HFFc6 (cell line): Measurements from ENCODE around the gene KIF25. TPM values are rescaled to one million over a fixed set of nuclear protein-coding genes. Genes with fewer than 3 reads are reported as not detected.

Source experiments
- DNase-seq: peaks from one replicate; pipeline ENCODE4 v3.0.0-alpha.2; 2018
- H3K27ac Mint-ChIP-seq: 2 replicates; pipeline ENCODE4 v1.8.0; 2020; ENCODE audit warnings: mild to moderate bottlenecking, mixed read lengths
- H3K27me3 Mint-ChIP-seq: 2 replicates; pipeline ENCODE4 v1.8.0; 2021; ENCODE audit warnings: mild to moderate bottlenecking, moderate library complexity, mixed read lengths; ENCODE audit not compliant: insufficient read depth
- H3K36me3 Mint-ChIP-seq: 2 replicates; pipeline ENCODE4 v1.8.0; 2021; ENCODE audit warnings: low read depth, mixed read lengths
- H3K4me1 Mint-ChIP-seq: 2 replicates; pipeline ENCODE4 v1.8.0; 2020; ENCODE audit warnings: low read depth, mixed read lengths
- H3K4me3 Mint-ChIP-seq: 2 replicates; pipeline ENCODE4 v1.8.0; 2020; ENCODE audit warnings: mild to moderate bottlenecking, moderate library complexity, mixed read lengths
- H3K9me3 Mint-ChIP-seq: 2 replicates; pipeline ENCODE4 v1.8.0; 2020; ENCODE audit warnings: mild to moderate bottlenecking, mixed read lengths
- total RNA-seq, 6 experiments: library from RNA; stranded (reverse); fragmentation: NEBNext Ultra II Directional; extraction: Animal tissue kit (Norgen Biotek cat#: 25700); gene quantifications; 2 replicates in 1 of 6; 3 replicates in 5 of 6; pipeline ENCODE4 v1.2.3, GENCODE V29; 2021
- TF ChIP-seq, protein P1 (sequence below): fragments of 200-600 bp; sonication (generic); IDR thresholded peaks from 2 replicates; pipeline ENCODE4 v1.5.0; 2021; ENCODE audit warnings: antibody characterized with exemption, mild to moderate bottlenecking

The KIF25 gene
- total RNA-seq, 6 experiments from 2014 or later, result not detected

DNA sequence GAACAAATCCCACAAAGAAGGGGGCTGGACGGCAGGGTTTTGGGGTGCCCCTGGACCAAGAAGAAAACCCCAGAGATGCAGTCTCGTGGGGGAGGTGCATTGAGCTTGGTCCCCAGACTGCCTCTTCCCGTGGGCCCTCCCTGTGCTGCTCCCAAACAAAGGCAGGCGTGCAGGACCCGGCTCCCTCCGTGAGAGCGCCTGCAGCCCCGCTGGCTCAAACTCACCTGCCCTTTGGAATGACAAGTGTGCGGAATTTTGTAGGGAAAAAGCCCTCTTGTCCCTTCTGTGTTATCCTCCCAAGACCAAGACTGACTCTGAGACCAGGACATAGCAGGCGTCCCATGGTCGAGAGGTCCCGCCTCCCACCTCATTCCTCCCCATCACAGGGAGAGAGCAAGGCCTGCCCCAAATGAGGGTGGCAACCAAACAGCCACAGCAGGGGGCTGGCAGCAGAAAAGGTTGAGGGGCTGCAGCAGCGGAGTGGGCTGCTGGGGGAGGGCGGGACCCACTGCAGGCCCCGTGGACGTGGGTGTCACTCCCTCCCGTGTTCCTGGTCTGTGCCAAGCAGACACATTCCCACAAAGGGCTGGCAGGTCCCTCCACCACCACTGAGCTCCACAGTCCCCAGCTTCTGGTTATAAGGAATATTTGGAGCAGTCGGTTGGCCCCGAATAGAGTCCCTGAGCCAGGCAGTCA is 87.1 kb downstream of the KIF25 start:
- H3K36me3 Mint-ChIP-seq, result no peaks in the 10 kb centered on the region
- no peak for DNase-seq
- H3K9me3 Mint-ChIP-seq, result no peaks in the 10 kb centered on the region; the same call in 1 of the 2 replicates
- peaks cover 13% of the 10 kb centered on the region for H3K27me3 Mint-ChIP-seq
- TF ChIP-seq, protein P1, sequence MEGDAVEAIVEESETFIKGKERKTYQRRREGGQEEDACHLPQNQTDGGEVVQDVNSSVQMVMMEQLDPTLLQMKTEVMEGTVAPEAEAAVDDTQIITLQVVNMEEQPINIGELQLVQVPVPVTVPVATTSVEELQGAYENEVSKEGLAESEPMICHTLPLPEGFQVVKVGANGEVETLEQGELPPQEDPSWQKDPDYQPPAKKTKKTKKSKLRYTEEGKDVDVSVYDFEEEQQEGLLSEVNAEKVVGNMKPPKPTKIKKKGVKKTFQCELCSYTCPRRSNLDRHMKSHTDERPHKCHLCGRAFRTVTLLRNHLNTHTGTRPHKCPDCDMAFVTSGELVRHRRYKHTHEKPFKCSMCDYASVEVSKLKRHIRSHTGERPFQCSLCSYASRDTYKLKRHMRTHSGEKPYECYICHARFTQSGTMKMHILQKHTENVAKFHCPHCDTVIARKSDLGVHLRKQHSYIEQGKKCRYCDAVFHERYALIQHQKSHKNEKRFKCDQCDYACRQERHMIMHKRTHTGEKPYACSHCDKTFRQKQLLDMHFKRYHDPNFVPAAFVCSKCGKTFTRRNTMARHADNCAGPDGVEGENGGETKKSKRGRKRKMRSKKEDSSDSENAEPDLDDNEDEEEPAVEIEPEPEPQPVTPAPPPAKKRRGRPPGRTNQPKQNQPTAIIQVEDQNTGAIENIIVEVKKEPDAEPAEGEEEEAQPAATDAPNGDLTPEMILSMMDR, result no peak
- no peak overlapping the region for H3K27ac Mint-ChIP-seq
- no peak overlapping the region for H3K4me3 Mint-ChIP-seq
- no peaks in the 10 kb centered on the region for H3K4me1 Mint-ChIP-seq

DNA sequence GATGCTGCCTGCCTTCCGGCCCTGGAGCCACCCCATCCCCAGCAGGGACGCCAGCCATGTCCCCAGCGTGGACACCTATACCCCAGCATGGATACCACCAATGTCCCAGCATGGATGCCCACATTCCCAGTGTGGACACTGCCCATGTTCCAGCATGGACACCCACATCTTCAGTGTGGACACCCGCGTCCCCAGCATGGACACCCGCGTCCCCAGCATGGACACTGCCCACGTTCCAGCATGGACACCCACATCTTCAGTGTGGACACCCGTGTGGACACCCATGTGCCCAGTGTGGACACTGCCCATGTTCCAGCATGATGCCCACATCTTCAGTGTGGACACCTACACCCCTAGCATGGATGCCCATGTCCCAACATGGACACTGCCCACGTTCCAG is 88.6 kb downstream of the KIF25 start:
- no peak overlapping the region for H3K4me3 Mint-ChIP-seq
- H3K27me3 Mint-ChIP-seq, result peaks cover 19% of the 10 kb centered on the region
- TF ChIP-seq, protein P1, result no peak
- H3K36me3 Mint-ChIP-seq, result no peaks in the 10 kb centered on the region
- no peaks in the 10 kb centered on the region for H3K4me1 Mint-ChIP-seq
- H3K9me3 Mint-ChIP-seq, result peaks cover 9% of the 10 kb centered on the region; the same call in 1 of the 2 replicates
- no peak for DNase-seq
- H3K27ac Mint-ChIP-seq, result no peak overlapping the region

DNA sequence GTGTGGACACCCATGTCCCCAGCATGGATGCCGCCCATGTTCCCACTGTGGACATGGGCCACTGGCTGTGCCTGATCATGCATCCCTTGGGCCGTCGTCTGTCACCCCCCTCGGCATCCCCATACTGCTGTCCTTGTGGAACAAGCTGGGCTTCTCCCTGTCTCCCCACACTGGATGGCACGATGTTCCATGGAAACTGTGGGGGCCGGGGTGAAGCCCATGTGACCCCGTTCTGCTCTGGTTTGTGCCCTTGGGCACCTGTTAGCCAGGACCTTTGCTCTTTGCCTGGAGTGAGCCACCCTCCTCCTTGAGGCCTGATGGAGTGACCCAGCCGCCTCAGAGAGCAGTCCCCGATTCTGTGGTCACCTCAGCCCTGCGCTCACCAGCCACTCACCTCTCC is 89.1 kb downstream of the KIF25 start:
- Mint-ChIP-seq H3K4me3 (no peak overlapping the region), H3K27me3 (peaks cover 19% of the 10 kb centered on the region), H3K36me3 (no peaks in the 10 kb centered on the region), H3K27ac (no peak overlapping the region), H3K9me3 (peaks cover 9% of the 10 kb centered on the region; the same call in 1 of the 2 replicates), H3K4me1 (no peaks in the 10 kb centered on the region)
- TF ChIP-seq, protein P1, result no peak
- DNase-seq, result no peak

DNA sequence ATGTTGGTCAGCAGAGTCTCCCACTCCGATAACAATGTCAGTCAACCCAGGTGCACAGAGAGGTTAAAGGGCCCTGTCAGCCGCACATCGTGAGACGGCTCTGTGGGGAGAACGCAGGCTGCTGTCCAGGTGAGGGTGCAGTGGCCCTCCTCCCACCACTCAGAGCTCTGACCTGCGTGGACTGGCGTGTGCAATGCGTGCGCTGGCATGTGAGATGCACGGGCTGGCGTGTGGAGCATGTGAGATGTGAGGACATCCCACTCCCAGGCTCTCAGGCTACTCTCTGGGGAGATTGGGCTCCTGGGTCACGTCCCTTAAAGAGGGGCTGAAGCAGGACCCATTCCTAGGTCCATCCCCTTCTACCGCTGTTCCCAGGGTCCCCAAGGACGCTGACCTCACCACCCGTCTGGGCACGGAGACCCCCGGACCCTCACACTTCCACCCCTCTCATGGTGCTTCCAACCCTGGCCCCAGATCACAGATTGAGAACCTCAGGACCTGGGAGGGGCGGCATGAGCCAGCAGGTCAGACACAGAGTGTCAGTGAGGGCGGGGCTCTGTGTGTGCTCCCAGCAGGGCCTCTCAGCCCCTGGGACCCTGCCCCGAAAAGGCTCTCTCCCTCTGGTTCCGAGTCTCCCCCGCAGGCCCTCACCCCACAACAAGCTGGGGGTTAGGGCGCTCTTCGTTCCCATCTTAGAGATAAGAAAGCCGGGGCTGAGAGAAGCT is 90.1 kb downstream of the KIF25 start:
- H3K27me3 Mint-ChIP-seq, result peaks cover 24% of the 10 kb centered on the region
- TF ChIP-seq, protein P1, result no peak
- no peak overlapping the region for H3K27ac Mint-ChIP-seq
- H3K36me3 Mint-ChIP-seq, result no peaks in the 10 kb centered on the region
- H3K4me1 Mint-ChIP-seq, result no peaks in the 10 kb centered on the region
- peaks cover 13% of the 10 kb centered on the region; the same call in 1 of the 2 replicates for H3K9me3 Mint-ChIP-seq
- no peak for DNase-seq
- H3K4me3 Mint-ChIP-seq, result no peak overlapping the region

DNA sequence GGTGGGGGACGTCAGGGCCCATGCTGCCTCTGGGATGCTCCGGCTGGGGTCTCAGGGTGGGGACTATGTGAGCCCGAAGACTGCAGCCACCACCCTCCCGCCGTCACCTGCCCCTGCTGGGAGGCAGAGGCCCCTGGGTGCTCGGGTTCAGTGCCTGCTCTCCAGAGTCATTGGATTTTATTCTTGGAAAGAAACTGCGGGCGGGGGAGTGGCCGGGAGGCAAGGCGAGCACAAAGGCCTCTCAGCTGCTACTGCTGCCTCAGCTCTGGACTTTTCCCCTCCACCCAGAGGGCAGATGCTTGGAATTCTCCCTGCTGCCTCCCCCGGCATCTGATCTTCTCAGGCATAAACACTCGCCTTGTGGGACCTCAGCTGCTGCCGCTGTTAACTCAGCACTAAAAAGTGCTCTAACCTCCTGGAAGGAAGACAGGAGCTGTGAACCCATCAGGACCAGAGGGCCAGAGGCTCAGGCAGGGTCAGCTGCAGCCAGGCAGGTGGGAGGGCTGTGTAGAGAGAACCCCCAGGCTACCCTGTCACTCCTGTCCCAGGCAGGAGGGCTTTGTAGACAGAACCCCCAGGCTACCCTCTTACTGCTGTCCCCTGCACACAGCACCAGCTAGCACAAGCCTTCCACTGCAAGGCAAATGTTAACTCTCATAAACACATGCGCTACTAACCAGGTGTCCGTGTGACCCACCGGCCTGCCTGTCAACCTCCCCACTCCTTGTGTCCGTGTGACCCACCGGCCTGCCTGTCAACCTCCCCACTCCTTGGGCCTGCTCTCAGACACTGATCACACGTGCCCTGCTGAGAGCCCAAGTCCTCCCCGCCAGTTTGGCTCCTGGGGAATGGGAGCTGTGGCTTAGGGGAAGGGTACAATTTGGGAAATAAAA is 90.9 kb downstream of the KIF25 start:
- TF ChIP-seq, protein P1, result no peak
- peak; percentile 25 for DNase-seq
- H3K4me3 Mint-ChIP-seq, result no peak overlapping the region
- H3K9me3 Mint-ChIP-seq, result peaks cover 13% of the 10 kb centered on the region; the same call in 1 of the 2 replicates
- H3K27me3 Mint-ChIP-seq, result peaks cover 25% of the 10 kb centered on the region
- H3K27ac Mint-ChIP-seq, result no peak overlapping the region
- H3K36me3 Mint-ChIP-seq, result no peaks in the 10 kb centered on the region
- H3K4me1 Mint-ChIP-seq, result no peaks in the 10 kb centered on the region
